ENCODE results near the gene SLC10A3. TPM values are rescaled to one million over a fixed set of nuclear protein-coding genes. Genes with fewer than 3 reads are reported as not detected.
A peak's percentile ranks its signal among the peaks of the same experiment; 100 is the strongest.

The SLC10A3 gene
- total and polyA plus RNA-seq, 2 of the 13 experiments (the other 11 are each of a cell fraction or from before 2014, with no cell fraction given), result 10.1 to 11.5 TPM

DNA sequence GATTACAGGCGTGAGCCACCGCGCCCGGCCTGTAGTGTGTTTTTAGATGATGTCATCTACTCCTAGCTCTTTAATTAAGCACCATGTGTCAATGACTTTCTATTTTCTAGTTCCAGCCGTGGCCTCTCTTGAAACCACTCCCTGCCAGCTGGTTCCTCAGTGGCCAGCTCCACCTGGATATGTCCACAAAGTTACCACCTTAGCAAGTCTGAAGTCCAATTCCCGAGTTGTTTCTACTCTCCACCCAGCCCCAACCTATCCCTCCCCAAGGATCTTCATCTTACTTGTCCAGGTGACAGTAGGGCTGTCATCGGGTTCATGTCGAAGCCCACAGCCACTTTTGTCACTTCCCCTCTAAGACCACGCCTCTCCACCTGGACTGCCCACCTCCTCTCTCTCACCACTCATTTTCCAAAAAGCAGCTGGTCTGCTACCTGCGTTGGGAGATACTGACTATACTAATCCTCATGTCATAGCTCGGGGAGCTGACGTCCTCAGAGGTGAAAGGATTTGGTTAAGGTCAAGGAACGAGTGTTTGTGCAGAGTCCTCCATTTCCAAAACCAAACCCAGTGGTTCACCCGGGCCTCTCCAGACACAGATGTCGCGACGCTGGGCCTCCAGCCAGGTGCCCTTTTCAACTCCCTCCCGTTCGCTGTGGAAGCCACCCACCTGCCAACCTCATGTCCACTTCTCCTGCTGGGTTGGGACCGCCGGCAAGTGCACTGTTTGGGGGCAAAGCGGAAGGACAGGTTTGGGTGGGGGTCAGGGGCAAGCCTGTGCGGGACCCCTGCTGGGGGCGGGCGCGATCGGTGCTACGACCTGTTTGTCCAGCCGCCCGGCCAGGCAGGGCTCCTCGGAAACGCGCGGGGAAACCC lies 24.9 kb upstream of the SLC10A3 start:
- POLR2A ChIA-PET, result interaction anchor here (1.2 to 3.9 kb wide), 7 partner anchors 12 to 118 kb away, joined by 4 to 34 read pairs (median 11); partner anchors contain the start of genes LAGE3, RPL10, SLC10A3 and TAFAZZIN
- in situ Hi-C loops (cut with HindIII; ENCODE audit: extremely low pct_ligation_motif_present, low pct_unique_long_range_greater_than_20kb) (loop anchor here (5.0 kb wide), 1 partner anchor 33 kb away; no protein-coding TSS in a partner anchor), intact Hi-C loops (cut with micrococcal nuclease; ENCODE audit: unreplicated experiment) (no loop called here)
- Histone ChIP-seq H3K9me3 (ENCODE audit: low read length) (no peaks in the 10 kb centered on the region), H3K36me3 (replicated peaks in 1 of 2; ENCODE audit: control insufficient read depth in 1 of 2, insufficient read depth in 2 of 2, low read length in 2 of 2) (no peaks in the 10 kb centered on the region), H3K9ac (ENCODE audit: insufficient read depth, low read depth, low read length) (peak overlapping the region; percentile 85), H3K27me3 (ENCODE audit: control insufficient read depth in 1 of 2, insufficient read depth in 2 of 2, low read length in 2 of 2) (no peaks in the 10 kb centered on the region), H3K79me2 (ENCODE audit: insufficient read depth, low read length) (no peaks in the 10 kb centered on the region), H3K27ac (ENCODE audit: extremely low read length, insufficient read depth, low read length) (peak overlapping the region; percentile 68), H2AFZ (ENCODE audit: low read length) (no peak overlapping the region), H3K4me2 (ENCODE audit: low read depth, low read length) (peak overlapping the region; percentile 80), H3K4me1 (ENCODE audit: insufficient read depth, low read length) (peaks cover 25% of the 10 kb centered on the region), H3K4me3 (replicated peaks in 1 of 3; ENCODE audit: insufficient read depth in 1 of 3, low read depth in 2 of 3, low read length in 3 of 3) (peak overlapping the region; percentile 60 to 78 (median 74); a peak in 5 of 6 replicates), H4K20me1 (ENCODE audit: insufficient read depth, low read length) (no peaks in the 10 kb centered on the region)
- no peak for FAIRE-seq
- TF ChIP-seq, protein P1, sequence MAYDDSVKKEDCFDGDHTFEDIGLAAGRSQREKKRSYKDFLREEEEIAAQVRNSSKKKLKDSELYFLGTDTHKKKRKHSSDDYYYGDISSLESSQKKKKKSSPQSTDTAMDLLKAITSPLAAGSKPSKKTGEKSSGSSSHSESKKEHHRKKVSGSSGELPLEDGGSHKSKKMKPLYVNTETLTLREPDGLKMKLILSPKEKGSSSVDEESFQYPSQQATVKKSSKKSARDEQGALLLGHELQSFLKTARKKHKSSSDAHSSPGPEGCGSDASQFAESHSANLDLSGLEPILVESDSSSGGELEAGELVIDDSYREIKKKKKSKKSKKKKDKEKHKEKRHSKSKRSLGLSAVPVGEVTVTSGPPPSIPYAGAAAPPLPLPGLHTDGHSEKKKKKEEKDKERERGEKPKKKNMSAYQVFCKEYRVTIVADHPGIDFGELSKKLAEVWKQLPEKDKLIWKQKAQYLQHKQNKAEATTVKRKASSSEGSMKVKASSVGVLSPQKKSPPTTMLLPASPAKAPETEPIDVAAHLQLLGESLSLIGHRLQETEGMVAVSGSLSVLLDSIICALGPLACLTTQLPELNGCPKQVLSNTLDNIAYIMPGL (CRISPR knock-in tag; IDR thresholded peaks at IDR 0.05; ENCODE audit: borderline replicate concordance in 1 of 2, low read depth in 1 of 2), result peak in 1 of 2 experiments; percentile 10; a peak in 1 of 4 replicates
- TF ChIP-seq TGIF2 (CRISPR knock-in tag; IDR thresholded peaks at IDR 0.05) (no peak), ATF7 (IDR thresholded peaks at IDR 0.05) (peak; percentile 58), ATF7 (CRISPR knock-in tag; IDR thresholded peaks at IDR 0.05) (no peak), SAP130 (CRISPR knock-in tag; IDR thresholded peaks at IDR 0.05; ENCODE audit: low read depth) (0 out of 2 replicates have a peak, but pooled peaks have one; percentile 15), POLR2AphosphoS5 (IDR thresholded peaks at IDR 0.05; ENCODE audit: low read depth, low read length) (0 out of 2 replicates have a peak, but pooled peaks have one; percentile 27), ZC3H13 (CRISPR knock-in tag; IDR thresholded peaks at IDR 0.05) (peak; percentile 44; the same call in 1 of the 2 replicates), NFRKB (IDR thresholded peaks at IDR 0.05) (no peak)
- TF ChIP-seq, protein P2, sequence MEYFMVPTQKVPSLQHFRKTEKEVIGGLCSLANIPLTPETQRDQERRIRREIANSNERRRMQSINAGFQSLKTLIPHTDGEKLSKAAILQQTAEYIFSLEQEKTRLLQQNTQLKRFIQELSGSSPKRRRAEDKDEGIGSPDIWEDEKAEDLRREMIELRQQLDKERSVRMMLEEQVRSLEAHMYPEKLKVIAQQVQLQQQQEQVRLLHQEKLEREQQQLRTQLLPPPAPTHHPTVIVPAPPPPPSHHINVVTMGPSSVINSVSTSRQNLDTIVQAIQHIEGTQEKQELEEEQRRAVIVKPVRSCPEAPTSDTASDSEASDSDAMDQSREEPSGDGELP (IDR thresholded peaks at IDR 0.05; ENCODE audit: borderline replicate concordance, low read depth), result 0 out of 2 replicates have a peak, but pooled peaks have one; percentile 47
- DNase-seq (ENCODE audit: low spot score), result no peak
- no peak for ATAC-seq
- TSS peak; percentile 47 for BruUV-seq (replicated peaks)
- CTCF ChIA-PET (ENCODE audit: low intra/inter-chr PET ratio, low total read pairs), result no interaction called here
- WGBS (ENCODE audit: low lambda C conversion rate), result 24% methylated on average over 17 of the region's 34 CpGs

All from HepG2 (cell line).